ENCODE data around the gene HPGDS.
"Not testable (repeated sequence)": the region's sequence is repeated elsewhere in the genome, so short reads cannot be mapped to it uniquely, and the experiment has no call there.

Gene HPGDS

DNA sequence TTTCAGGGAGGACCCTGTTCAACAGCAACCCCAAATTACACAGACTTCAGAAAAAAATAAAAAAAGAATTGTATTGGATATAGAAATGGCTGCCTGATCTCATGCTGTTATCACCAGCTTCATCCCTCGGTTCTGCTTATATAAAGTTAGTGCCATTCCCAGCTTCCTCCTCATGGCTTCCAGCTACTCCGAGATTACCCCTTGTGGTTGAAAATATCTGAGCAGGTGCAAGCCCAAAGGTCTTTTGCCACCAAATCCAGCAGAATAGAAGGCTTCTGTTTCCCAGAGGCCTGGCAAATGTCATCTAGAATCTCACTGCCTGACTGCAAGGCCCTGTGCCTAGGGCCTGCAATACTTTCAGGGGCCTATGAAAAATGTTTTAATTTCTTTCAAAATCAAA is 13.8 kb upstream of the HPGDS start:
- DNase-seq: no peak

DNA sequence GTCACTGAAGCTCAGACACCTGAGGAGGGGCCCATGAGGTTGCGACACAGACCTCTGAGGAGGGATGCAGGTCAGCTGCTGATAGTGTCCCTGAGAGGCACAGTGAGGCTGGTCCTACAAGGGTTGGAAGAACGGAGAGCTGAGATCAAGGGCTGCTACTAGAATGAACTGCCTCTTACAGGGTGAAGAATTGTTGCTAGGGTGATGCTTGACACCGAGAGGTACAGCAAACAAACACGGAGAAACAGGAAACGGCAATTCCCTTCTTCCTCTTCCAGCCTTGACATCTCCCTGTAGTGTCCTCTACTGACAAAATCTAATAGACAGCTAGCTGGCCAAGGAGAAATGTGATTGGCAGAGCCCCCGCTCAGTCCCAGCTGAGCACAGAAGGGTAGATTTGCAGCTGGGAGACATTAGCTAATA is 11.8 kb upstream of the HPGDS start:
- DNase-seq: no peak

- no peak for DNase-seq
Measured at GRCh38 chr4:94352996-94353395, 10.4 kb upstream of the HPGDS start.

- DNase-seq: no peak
Measured at GRCh38 chr4:94352163-94352562, 9.5 kb upstream of the HPGDS start.

DNA sequence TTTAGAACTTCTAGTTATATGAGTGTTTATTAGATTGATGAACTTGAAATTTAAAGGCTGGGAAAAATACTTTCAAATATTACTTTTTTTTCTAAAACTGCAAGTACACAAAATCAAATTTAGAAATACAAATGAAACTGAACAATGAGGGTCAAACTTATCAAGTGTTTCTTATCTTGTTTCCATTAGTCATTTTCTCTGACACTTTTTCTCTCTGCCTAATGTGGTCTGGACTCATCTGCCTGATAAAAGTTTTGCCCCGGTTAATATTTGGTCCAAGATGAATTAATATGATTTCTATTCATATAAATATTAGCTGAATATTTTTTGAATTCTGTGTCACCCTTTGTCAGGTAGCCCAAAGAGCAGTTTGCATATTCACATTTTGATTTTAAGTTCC is 8.7 kb upstream of the HPGDS start:
- no peak for DNase-seq

DNA sequence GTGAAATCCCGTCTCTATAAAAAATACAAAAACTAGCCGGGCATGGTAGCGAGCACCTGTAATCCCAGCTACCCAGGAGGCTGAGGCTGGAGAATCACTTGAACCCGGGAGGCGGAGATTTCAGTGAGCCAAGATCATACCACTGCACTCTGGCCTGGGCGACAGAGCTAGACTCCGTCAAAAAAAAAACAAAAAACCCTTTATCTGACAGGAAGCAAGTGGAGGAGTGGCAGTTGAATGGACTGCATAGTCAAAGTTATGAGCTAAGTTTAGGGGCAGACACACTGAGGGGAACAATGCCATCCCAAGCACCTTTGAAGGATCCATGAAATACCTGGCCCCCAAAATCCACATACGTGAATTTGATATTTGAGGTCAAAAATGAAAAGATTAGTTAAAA is 7.5 kb upstream of the HPGDS start:
- no peak for DNase-seq

DNA sequence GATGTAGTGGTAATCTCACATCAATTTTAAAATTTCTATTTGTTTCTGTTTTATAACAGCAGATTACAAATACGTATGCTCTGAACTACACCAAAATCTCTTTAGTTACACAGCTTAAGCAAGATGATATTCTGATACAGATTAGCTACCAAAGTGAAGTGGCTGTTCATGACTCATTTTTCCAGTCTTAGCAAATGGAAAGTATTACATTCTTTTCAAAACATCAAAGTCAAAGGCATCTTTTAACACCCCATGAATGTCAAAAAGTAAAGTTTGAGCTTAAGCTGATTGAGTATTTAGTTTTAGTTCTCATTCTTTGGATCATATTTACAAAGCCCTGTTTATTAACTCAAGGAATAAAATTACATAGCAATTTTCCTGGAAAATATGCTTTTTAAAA is 6.6 kb upstream of the HPGDS start:
- DNase-seq: no peak

DNA sequence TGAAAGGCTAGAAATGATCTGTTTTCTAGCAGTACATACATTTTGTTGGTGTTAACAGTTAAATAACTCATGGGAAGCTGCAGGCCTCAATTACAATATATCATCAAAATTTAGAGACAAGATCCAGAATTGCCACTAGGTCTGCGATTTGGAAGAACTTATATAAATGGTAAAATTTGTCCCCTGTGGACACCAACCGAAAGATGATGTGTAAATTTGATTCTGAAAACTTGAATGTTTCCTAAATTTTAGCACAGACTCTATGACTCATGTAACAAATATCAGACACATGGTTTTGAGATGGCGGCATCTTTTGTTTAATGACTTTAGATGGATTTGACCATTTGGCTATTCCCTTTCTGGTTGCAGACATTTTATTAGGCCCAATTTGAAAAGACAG is 6.0 kb upstream of the HPGDS start:
- DNase-seq: no peak

- DNase-seq: no peak
Measured at GRCh38 chr4:94346541-94346940, 3.9 kb upstream of the HPGDS start.

DNA sequence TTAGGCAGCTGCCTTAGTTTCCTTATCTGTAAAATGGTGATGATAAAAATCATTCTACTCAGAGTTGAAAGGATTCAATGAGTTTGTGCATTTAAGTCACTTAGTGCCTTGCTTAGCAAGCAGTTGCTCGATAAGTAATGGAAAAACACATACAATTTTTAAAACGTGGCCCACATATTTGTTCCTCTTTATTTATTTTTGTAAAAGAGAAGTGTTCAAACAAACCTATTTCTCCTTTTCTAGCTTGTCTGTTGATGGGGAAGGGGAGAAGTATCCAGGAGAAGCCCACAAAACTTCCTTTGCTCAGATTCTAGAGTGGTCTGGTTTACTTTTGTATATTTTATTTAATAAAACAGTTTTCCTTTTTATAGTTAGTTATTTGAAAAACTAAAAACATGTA is 3.3 kb upstream of the HPGDS start:
- no peak for DNase-seq

DNA sequence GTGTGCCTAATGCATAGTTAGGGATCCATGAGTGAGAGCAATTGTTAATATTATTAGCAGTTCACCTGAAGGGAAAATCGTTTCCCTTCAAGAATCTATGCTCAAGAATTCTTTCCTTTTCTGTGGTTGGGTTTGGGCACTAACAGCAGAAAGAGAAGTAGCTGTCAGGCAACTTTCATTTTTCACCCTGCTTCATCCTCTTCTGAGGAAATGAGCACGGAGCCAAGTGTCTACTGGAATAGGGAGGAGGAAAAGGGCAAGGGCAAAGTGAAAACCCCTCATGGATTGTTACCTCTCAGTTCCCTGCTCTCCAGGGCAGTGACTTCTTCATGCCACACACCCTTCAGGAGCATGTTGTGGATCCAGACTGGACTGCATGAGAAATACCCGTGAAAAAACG is 2.6 kb upstream of the HPGDS start:
- DNase-seq: no peak

- DNase-seq: no peak
Measured at GRCh38 chr4:94344457-94344856, 1.8 kb upstream of the HPGDS start.

DNA sequence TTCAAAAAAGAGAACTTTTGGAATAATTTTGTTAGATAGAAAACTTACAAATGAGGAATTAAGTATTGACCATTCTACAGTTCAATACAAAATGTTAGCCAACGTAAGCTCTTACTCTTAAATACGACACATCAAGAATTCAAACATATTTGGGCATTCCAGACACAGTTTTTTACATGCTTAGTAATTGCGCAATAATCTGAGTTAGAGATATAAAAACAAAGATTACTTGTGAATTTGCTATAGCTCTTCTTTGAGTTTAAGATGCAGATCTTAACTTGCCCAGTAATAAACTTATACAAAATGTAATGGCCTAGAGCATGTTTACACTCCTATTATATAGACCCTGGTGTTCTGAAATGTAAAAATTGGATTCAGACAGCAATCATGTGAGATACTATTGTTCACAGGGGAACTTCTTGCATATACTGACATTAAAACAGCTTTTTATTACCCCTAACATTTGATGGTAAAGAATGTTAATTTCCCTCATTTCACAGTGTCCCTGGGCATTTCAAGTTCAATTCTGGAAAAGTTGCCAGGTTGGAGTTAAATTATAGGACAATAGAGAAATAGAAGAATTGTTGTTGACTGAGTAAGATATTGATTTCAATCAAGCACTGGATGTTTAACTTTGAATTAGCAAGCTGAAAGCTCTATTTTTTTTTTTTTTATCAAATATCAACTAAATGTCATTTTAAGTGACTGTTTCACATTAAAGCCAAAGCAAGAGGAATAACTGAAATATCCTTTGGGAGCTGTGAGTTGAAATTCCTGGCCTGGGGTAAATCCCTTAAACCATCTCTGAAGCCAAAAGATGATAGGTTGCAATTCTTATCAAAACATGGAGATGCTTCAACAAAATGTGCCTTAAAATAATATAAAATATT is 910 bp downstream of the HPGDS start:
- no peak for DNase-seq

GRCh38 chr4:94339779-94340178 is 2.9 kb downstream of the HPGDS start:
- no peak for DNase-seq

DNA sequence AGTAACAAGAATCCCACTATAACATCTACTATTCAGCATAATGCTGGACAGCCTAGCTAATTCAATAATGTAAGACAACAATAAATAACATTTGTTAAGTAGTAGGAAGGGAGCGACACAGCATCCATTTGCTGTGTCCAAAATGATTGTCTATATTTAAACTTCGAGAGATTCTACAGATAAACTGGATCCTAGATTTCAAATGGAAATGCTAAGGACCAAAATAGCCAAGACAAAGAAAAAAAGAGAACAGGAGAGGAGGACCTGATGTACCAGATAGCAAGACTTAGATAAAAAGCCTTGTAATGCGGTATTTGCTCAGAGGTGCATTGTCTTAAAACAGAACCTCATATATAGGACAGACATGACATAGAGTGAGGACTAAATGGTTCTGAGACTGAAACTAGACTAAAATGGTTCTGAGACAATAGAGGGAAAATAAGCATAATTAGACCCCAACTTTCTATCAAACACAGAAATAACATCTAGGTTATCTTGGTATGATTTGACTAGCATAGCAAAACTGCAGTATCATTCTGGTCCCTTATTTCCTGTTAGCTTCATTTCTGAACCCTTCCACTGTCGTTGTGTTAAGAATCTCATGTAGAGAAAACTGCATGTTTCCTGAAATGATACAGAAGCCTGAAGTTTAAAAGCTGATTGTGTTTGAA is 3.8 kb downstream of the HPGDS start:
- no peak for DNase-seq

DNA sequence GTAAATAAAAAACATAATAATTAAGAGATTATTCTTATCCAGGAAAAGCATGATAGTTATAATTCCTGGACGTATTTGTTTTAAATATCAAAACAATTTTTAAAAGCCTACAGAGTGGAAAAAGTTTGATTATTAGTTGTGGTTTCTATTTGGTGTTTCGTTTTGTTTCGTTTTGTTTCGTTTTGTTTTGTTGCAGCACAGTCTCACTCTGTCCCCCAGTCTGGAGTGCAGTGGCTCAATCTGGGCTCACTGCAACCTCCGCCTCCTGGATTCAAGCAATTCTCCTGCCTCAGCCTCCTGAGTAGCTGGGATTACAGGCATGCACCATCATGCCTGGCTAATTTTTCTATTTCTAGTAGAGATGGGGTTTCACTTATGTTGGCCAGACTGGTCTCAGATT is 5.8 kb downstream of the HPGDS start:
- not testable (repeated sequence) for DNase-seq

- DNase-seq: no peak
Measured at GRCh38 chr4:94336303-94336702, 6.3 kb downstream of the HPGDS start.

DNA sequence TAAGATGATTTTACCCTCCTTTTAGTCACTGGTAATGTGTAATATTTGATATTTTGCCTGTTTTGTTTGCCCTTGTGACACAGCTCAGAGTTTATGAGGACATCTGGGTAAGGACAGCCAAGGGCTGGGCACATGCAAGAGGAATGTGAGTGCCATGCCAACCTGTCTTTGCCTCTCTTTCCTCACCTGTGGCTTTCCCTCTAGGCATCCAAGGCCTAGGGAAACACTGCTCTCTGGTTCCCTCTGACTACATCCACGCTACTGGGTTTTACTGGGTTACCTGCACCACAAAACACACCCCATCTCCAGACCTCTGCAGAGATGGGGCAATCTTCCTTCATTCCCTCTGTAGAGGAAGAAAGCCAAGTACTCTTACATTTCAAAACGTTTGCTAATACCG is 7.7 kb downstream of the HPGDS start:
- no peak for DNase-seq

DNA sequence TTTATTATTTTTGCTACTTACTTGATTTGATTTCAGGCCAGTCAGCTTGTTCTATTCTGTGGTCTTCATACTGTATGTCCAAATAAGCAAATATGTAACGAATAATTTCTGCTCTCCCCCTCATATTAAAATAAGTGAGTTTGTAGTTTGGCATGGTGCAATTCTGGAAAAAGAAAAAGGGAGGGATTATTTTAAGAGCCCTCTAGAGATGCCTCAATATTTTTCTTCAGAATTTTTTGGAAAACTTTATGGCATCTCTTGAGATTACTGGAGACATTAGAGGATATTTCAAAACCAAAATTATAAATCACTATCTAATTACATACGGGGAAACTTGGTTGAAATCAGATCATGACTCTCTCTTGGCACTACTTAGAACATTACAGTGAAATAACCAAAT is 8.2 kb downstream of the HPGDS start:
- no peak for DNase-seq

- DNase-seq: no peak
Measured at GRCh38 chr4:94333866-94334265, 8.8 kb downstream of the HPGDS start.

DNA sequence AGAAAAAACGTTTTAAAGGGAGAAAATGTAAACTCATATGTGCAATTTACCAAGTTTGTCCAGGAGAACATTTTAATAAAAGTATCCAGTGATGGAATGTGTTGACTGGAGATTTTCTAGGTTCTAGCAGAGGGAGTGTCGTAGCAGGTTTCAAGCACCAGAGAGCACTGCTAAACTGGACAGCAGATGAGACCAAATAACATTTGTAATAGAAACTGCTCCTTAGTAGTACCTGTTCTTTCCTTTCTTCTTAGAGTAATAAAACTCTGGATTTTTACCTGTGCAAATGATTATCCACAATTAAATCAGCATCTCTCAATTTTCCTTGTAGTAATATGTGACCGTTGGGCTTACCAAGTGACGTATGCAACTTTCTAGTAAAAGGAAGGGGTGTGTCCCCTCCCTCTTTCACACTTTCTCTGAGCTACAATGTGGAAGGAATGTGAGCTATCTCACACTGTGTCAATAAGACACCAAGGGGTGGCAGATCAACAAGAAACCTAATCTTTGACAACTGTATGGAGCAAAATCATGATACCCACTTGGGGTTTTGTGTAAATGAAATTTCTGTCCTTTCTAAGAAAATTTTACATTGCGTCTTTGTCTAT is 9.5 kb downstream of the HPGDS start:
- DNase-seq: no peak

DNA sequence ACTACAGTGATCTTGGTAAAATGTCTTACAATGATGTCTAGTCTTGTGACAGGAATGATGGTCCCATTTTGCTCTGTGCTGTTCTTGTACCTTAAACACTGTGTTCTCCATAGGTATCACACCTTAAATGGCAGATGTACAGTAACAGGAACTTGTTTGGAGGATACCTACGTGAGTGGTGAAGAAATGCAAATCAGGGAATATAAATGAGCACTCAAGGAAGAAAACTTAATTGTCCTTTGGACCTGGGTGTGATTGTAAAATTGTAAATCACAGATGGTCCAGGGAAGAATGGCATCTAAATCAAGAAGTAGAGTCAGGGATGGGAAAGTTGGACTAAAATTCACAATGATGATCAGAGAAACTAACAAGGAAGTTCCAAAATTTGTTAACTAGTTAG is 12.7 kb downstream of the HPGDS start:
- DNase-seq: no peak

DNA sequence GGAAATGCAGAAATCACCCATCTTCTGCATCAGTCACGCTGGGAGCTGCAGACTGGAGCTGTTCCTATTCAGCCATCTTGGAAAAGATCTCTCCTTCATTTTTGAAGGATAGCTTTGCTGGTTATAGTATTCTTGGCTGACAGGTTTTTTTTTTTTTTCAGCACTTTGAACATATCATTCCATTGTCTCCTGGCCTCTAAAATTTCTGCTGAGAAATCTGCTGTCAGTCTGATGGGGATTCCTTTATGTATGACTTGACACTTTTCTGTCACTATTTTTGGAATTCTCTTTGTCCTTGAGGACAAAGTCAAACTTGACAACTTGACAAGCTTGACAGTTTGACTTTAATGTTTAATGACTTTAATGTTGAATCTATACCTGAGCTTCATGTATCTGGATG is 16.8 kb downstream of the HPGDS start:
- no peak for DNase-seq

- not testable (repeated sequence) for DNase-seq
Measured at GRCh38 chr4:94319927-94320326, 22.7 kb downstream of the HPGDS start.

Data from activated CD4-positive, alpha-beta T cell treated with anti-CD3 and anti-CD28 coated beads, Interleukin-2, amount 50 U/mL, for 4 hours (primary cell).